ENCODE measurements around the gene EML3. TPM values are rescaled to one million over a fixed set of nuclear protein-coding genes. Genes with fewer than 3 reads are reported as not detected.
"Not testable (repeated sequence)": the region's sequence is repeated elsewhere in the genome, so short reads cannot be mapped to it uniquely, and the experiment has no call there.

Gene EML3
- total RNA-seq, 1 experiment from 2014 or later = 9.1 TPM

GRCh38 chr11:62581735-62582134, 30.8 kb downstream of the EML3 start:
- in situ Hi-C loops (cut with HindIII; ENCODE audit: low pct_unique_long_range_greater_than_20kb, low sequenced_read_pairs); DNase-seq (ENCODE audit: low read depth, low spot score): not testable (repeated sequence)

- no peak for DNase-seq (ENCODE audit: low read depth, low spot score)
- in situ Hi-C loops (cut with HindIII; ENCODE audit: low pct_unique_long_range_greater_than_20kb, low sequenced_read_pairs) = no loop called here
These were observed 31.4 kb downstream of the EML3 start for GRCh38 chr11:62580959-62581715.

GRCh38 chr11:62579252-62579651, 33.3 kb downstream of the EML3 start:
- no peak for DNase-seq (ENCODE audit: low read depth, low spot score)
- in situ Hi-C loops (cut with HindIII; ENCODE audit: low pct_unique_long_range_greater_than_20kb, low sequenced_read_pairs) = no loop called here

DNA sequence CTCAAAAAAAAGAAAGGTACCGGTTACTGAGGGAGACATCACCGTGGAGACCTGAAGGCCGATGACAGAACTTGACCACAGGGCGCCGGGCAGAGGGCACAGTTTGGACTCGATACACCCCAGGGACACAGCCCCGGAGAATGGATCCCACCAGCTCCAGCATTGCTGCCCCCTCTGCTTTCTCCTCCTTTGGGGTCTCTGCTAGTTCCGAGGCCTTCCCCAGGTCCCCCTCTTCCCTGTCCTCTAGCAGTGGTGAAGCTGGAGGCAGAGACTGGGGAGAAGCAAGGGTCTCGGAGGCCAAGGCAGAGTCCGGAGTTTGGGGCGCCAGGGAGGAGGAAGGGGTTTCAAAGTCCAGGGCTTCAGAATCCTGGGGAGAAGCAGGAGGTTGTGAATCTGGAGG, 34.0 kb downstream of the EML3 start:
- in situ Hi-C loops (cut with HindIII; ENCODE audit: low pct_unique_long_range_greater_than_20kb, low sequenced_read_pairs) = no loop called here
- no peak for DNase-seq (ENCODE audit: low read depth, low spot score)

GRCh38 chr11:62577046-62577714, 35.4 kb downstream of the EML3 start:
- in situ Hi-C loops (cut with HindIII; ENCODE audit: low pct_unique_long_range_greater_than_20kb, low sequenced_read_pairs) = no loop called here
- DNase-seq (ENCODE audit: low read depth, low spot score) = no peak

DNA sequence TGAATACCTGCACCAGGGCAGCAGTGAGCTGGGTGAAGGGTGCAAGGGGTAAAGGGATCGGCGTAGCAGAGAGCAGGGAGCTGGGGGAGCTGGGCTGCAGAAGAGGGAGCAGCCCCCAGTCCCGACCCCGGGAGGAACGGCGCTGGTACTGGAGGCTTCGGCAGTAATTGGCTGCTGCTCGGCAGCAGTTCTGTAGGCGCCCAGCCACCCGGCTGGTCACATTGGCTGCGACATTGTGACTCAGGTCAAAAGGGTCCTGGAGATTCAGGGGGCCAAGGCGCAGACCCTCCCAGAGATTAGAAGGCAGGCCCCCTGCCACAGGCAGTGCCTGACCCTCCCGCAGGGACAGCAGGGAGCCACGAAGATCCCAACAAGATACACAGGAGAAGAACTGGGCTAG, 36.7 kb downstream of the EML3 start:
- in situ Hi-C loops (cut with HindIII; ENCODE audit: low pct_unique_long_range_greater_than_20kb, low sequenced_read_pairs) = no loop called here

GRCh38 chr11:62575156-62575555, 37.4 kb downstream of the EML3 start:
- in situ Hi-C loops (cut with HindIII; ENCODE audit: low pct_unique_long_range_greater_than_20kb, low sequenced_read_pairs) = no loop called here
- no peak for DNase-seq (ENCODE audit: low read depth, low spot score)

More for the DNA sequence above, 36.7 kb downstream of the EML3 start:
- no peak for DNase-seq (ENCODE audit: low read depth, low spot score)

- no peak for DNase-seq (ENCODE audit: low read depth, low spot score)
- in situ Hi-C loops (cut with HindIII; ENCODE audit: low pct_unique_long_range_greater_than_20kb, low sequenced_read_pairs) = no loop called here
These were observed 38.1 kb downstream of the EML3 start for GRCh38 chr11:62574363-62575071.

DNA sequence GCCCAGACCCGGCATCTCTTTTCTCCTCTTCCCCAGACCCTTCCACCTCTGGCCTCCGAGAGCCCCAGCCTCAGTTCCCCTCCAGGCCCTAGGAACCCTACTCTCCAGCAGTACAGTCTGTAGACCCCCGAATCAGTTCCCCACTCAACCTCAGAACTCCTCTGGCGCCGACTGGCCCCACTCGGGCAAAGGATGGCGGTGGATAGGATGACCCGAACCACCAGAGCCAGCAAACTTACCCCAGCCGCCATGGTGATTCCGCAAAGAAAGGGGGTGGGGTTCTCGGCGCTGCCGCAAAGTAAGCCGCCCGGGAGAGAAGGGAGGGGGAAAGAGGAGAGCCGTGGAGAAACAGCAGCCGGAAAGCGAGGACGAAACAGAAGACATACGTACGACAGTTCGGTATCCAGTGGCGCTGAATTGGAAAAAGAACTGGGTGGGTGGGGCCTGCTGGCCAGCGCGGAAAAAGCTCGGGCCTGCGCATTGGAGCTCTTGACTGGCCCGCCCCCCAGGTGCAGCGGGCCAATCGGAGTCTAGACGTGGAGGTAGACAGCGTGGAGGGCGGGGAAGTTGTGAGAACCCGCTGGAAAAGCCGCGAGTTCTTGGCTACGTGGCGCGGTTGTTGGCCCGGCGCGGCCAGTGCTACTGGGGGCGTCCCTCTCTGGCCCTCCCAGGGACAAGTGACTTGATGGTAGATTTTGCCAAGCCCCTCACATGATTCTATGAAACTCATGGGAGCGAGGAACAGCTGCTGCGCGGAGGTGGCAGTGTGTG, 38.8 kb downstream of the EML3 start, which contains the start of gene EEF1G:
Gene EEF1G (minus strand): TSS at position 300 of the 771 bp plus-strand sequence. CDS start 49 bp downstream, at position 251.
- in situ Hi-C loops (cut with HindIII; ENCODE audit: low pct_unique_long_range_greater_than_20kb, low sequenced_read_pairs) = no loop called here
- DNase-seq (ENCODE audit: low read depth, low spot score) = peak; percentile 99

GRCh38 chr11:62573006-62573591, 39.5 kb downstream of the EML3 start:
- in situ Hi-C loops (cut with HindIII; ENCODE audit: low pct_unique_long_range_greater_than_20kb, low sequenced_read_pairs) = no loop called here
- DNase-seq (ENCODE audit: low read depth, low spot score) = no peak

DNA sequence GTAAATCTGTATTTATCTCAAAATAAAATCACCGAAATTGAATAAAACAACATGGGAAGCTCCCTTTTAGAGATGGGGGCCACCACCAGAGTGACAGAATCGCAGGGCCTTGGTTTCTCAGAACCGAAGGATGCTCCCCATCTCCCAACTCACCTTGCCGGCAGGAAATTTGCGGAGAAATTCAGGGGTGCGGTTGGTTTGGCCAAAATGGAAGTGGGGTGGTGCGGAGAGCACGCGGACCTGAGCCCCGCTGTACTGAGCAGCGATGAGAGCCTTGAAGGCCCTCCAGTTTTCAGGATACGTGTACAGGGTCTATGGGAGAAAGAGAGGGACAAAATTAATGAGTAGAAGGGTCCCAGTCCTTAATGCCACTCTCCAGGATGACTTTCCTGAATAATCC, 40.1 kb downstream of the EML3 start:
- DNase-seq (ENCODE audit: low read depth, low spot score) = no peak
- in situ Hi-C loops (cut with HindIII; ENCODE audit: low pct_unique_long_range_greater_than_20kb, low sequenced_read_pairs) = no loop called here

DNA sequence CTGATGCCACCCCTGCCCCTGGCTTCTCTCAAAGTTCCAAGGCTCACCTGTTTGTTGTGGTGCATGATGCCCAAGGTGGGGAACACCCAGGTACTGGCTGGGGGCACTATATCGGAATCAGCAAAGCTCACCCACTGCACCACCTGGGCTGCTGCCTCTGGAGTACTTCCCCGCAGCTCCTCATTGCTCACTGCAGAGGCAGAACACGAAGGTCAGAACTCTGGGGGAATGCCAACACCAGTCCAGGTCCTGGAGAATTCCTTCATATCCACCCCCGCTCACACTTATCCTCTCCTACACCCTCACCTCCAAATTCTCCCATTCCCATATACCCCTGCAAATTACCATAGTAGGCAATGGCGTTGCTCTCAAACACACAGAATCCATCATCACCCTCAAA, 41.1 kb downstream of the EML3 start:
- in situ Hi-C loops (cut with HindIII; ENCODE audit: low pct_unique_long_range_greater_than_20kb, low sequenced_read_pairs); DNase-seq (ENCODE audit: low read depth, low spot score): not testable (repeated sequence)

DNA sequence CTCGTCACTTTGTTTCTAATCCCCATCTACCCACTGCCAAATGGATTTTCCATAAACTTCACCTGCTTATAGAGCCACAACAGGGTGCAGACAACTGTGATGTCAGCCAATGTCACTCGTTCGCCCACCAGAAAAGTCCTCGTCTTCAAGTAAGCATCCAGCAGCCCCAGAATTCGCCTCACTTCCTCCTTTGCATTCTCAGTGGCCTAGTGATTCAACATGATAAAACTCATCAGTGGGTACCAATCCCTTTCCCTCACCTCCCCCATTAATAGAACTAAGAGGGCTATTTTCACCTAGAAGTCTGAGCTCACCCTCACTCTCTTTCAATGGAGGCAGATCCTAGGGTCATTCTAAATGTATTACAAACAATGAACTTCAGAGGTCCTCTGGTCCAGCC, 41.7 kb downstream of the EML3 start:
- in situ Hi-C loops (cut with HindIII; ENCODE audit: low pct_unique_long_range_greater_than_20kb, low sequenced_read_pairs); DNase-seq (ENCODE audit: low read depth, low spot score): not testable (repeated sequence)

DNA sequence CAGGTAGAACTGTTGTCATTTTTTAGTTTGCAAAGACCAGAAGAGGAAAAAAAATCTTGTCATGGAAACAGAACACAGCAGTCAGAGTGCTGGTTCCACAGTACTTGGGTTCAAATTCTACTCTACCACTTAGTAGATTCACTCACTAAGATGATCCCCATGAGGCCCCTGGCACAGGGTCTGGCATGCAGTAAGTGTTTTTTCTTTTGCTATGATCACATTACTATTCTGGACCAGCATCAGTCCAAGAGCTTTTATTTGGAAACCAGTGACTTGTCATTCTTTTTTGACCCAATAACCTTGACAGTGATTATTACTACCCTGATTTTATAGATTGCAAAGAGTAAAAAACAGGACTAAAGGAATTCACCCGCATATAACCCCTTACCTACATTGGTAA, 43.0 kb downstream of the EML3 start:
- in situ Hi-C loops (cut with HindIII; ENCODE audit: low pct_unique_long_range_greater_than_20kb, low sequenced_read_pairs) = no loop called here
- no peak for DNase-seq (ENCODE audit: low read depth, low spot score)

DNA sequence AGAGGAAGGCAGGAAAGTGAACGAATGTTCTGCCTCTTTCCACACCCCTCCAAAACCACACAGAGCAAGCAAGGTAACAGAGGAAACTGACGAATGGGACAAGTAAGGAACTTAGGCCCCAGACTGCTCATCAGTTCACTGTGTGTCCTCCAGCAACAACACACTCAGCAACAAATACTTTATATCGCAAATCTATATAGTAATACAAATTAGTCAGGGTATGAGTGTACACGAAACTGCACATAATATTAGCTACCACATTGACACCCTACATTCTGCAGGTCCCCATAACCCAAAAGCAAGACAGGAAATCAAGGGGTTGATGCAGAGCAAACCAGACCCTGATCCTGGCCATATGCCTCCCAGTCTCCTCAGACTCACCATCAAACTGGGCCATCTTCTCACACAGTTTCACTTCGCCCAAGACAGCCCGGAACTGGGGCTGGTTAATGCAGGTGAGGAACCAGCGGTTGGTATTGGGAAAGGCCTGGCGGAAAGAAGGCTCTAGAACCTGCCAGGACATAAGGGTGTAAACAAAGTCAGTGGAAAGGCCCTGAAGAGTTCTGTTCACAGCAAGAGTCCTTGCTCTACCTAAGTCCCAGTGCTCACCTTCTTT, 45.4 kb downstream of the EML3 start:
- DNase-seq (ENCODE audit: low read depth, low spot score) = no peak
- in situ Hi-C loops (cut with HindIII; ENCODE audit: low pct_unique_long_range_greater_than_20kb, low sequenced_read_pairs) = no loop called here

DNA sequence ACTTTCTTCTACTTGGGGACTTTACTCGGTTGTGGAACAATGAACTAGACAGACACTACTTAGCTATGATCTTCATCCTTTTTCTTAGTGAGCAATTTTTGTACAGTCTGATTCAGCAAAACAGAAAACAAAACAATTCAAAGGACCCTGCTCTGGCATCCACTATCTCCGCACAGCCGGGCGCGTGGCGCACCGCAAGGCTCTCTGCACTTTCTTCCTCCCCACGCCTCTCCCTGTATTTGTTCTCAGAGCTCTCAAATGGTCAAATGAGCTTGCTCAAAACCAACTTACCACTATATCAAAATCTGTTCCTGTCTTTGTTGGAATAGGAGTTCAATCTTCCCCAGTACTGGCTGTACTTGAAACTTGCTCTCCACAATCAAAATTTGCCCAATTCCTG, 46.3 kb downstream of the EML3 start:
- in situ Hi-C loops (cut with HindIII; ENCODE audit: low pct_unique_long_range_greater_than_20kb, low sequenced_read_pairs) = no loop called here
- no peak for DNase-seq (ENCODE audit: low read depth, low spot score)
